ENCODE measurements around the gene CES4A. TPM values are rescaled to one million over a fixed set of nuclear protein-coding genes. Genes with fewer than 3 reads are reported as not detected.
"Not testable (repeated sequence)": the region's sequence is repeated elsewhere in the genome, so short reads cannot be mapped to it uniquely, and the experiment has no call there.

The CES4A gene
- total and polyA plus RNA-seq, 2 of the 13 experiments (the other 11 are each of a cell fraction or from before 2014, with no cell fraction given), result 0.09 to 0.17 TPM

DNA sequence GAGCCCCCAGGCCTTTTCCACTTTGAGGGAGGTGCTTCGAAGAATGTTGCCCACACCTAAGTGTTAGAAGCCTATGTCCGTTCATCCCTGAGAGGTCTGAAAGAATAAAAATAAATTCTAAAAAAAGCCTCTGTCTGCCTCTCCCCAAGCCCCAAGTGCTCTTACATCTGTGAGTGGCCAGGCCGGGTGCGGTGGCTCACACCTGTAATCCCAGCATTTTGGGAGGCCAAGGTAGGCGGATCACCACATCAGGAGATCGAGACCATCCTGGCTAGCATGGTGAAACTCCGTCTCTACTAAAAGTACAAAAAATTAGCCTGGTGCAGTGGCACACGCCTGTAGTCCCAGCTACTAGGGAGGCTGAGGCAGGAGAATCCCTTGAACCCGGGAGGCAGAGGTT is 43.4 kb upstream of the CES4A start:
- H3K9me3 ChIP-seq (ENCODE audit: low read length); DNase-seq (ENCODE audit: low spot score); H3K4me2 ChIP-seq (ENCODE audit: low read depth, low read length); H3K4me3 ChIP-seq (replicated peaks in 1 of 3; ENCODE audit: insufficient read depth in 1 of 3, low read depth in 2 of 3, low read length in 3 of 3); H2AFZ ChIP-seq (ENCODE audit: low read length); H3K27ac ChIP-seq (ENCODE audit: extremely low read length, insufficient read depth, low read length); in situ Hi-C loops (cut with HindIII; ENCODE audit: extremely low pct_ligation_motif_present, low pct_unique_long_range_greater_than_20kb); H4K20me1 ChIP-seq (ENCODE audit: insufficient read depth, low read length); H3K9ac ChIP-seq (ENCODE audit: insufficient read depth, low read depth, low read length); intact Hi-C loops (cut with micrococcal nuclease; ENCODE audit: unreplicated experiment); FAIRE-seq; H3K79me2 ChIP-seq (ENCODE audit: insufficient read depth, low read length); ATAC-seq; BruUV-seq (replicated peaks); CTCF ChIA-PET (ENCODE audit: low intra/inter-chr PET ratio, low total read pairs): not testable (repeated sequence)
- peaks cover 34% of the 10 kb centered on the region for H3K4me1 ChIP-seq (ENCODE audit: insufficient read depth, low read length)
- 0 out of 2 replicates have a peak, but pooled peaks have one; percentile 52 for TF ChIP-seq ZC3H13 (CRISPR knock-in tag; IDR thresholded peaks at IDR 0.05)
- TF ChIP-seq, protein P1, sequence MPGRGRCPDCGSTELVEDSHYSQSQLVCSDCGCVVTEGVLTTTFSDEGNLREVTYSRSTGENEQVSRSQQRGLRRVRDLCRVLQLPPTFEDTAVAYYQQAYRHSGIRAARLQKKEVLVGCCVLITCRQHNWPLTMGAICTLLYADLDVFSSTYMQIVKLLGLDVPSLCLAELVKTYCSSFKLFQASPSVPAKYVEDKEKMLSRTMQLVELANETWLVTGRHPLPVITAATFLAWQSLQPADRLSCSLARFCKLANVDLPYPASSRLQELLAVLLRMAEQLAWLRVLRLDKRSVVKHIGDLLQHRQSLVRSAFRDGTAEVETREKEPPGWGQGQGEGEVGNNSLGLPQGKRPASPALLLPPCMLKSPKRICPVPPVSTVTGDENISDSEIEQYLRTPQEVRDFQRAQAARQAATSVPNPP (CRISPR knock-in tag; IDR thresholded peaks at IDR 0.05), result 0 out of 2 replicates have a peak, but pooled peaks have one; percentile 9
- peak; percentile 39; the same call in 1 of the 2 replicates for TF ChIP-seq ZNF460 (CRISPR knock-in tag; IDR thresholded peaks at IDR 0.05; ENCODE audit: borderline replicate concordance)
- 93% methylated on average over 9 of the region's 9 CpGs for WGBS (ENCODE audit: low lambda C conversion rate)
- POLR2A ChIA-PET, result interaction anchor here (1.0 kb wide), 1 partner anchor 9 kb away, joined by 3 read pairs; no protein-coding TSS in a partner anchor
- peaks cover 23 to 40% of the 10 kb centered on the region in 2 experiments for H3K36me3 ChIP-seq (replicated peaks in 1 of 2; ENCODE audit: control insufficient read depth in 1 of 2, insufficient read depth in 2 of 2, low read length in 2 of 2)
- H3K27me3 ChIP-seq (ENCODE audit: control insufficient read depth in 1 of 2, insufficient read depth in 2 of 2, low read length in 2 of 2), result peaks cover 4 to 20% of the 10 kb centered on the region in 2 experiments; a peak in 4 of 5 replicates

GRCh38 chr16:66945939-66946338 is 42.5 kb upstream of the CES4A start:
- WGBS (ENCODE audit: low lambda C conversion rate), result 87% methylated on average over 4 of the region's 4 CpGs
- Histone ChIP-seq H3K79me2 (ENCODE audit: insufficient read depth, low read length) (no peaks in the 10 kb centered on the region), H3K4me2 (ENCODE audit: low read depth, low read length) (no peak overlapping the region), H4K20me1 (ENCODE audit: insufficient read depth, low read length) (no peaks in the 10 kb centered on the region; the same call in 1 of the 2 replicates), H3K27me3 (ENCODE audit: control insufficient read depth in 1 of 2, insufficient read depth in 2 of 2, low read length in 2 of 2) (peaks cover 4 to 24% of the 10 kb centered on the region in 2 experiments; a peak in 4 of 5 replicates), H3K36me3 (replicated peaks in 1 of 2; ENCODE audit: control insufficient read depth in 1 of 2, insufficient read depth in 2 of 2, low read length in 2 of 2) (peaks cover 14 to 30% of the 10 kb centered on the region in 2 experiments; a peak in 4 of 5 replicates), H3K9ac (ENCODE audit: insufficient read depth, low read depth, low read length) (no peak overlapping the region), H3K27ac (ENCODE audit: extremely low read length, insufficient read depth, low read length) (no peak overlapping the region), H3K9me3 (ENCODE audit: low read length) (no peaks in the 10 kb centered on the region), H3K4me1 (ENCODE audit: insufficient read depth, low read length) (peaks cover 34% of the 10 kb centered on the region), H3K4me3 (replicated peaks in 1 of 3; ENCODE audit: insufficient read depth in 1 of 3, low read depth in 2 of 3, low read length in 3 of 3) (no peak overlapping the region), H2AFZ (ENCODE audit: low read length) (no peak overlapping the region)
- ChIA-PET CTCF (ENCODE audit: low intra/inter-chr PET ratio, low total read pairs) (no interaction called here), POLR2A (no interaction called here)
- ATAC-seq (no peak), DNase-seq (ENCODE audit: low spot score) (no peak), FAIRE-seq (no peak)
- in situ Hi-C loops (cut with HindIII; ENCODE audit: extremely low pct_ligation_motif_present, low pct_unique_long_range_greater_than_20kb), result no loop called here
- intact Hi-C loops (cut with micrococcal nuclease; ENCODE audit: unreplicated experiment), result no loop called here
- TF ChIP-seq HNRNPK (IDR thresholded peaks at IDR 0.05; ENCODE audit: low read depth, low read length, poor library complexity, severe bottlenecking), result no peak
- TF ChIP-seq ZNF121 (CRISPR knock-in tag; IDR thresholded peaks at IDR 0.05), result peak; percentile 78; the same call in 1 of the 2 replicates
- TF ChIP-seq, protein P2, sequence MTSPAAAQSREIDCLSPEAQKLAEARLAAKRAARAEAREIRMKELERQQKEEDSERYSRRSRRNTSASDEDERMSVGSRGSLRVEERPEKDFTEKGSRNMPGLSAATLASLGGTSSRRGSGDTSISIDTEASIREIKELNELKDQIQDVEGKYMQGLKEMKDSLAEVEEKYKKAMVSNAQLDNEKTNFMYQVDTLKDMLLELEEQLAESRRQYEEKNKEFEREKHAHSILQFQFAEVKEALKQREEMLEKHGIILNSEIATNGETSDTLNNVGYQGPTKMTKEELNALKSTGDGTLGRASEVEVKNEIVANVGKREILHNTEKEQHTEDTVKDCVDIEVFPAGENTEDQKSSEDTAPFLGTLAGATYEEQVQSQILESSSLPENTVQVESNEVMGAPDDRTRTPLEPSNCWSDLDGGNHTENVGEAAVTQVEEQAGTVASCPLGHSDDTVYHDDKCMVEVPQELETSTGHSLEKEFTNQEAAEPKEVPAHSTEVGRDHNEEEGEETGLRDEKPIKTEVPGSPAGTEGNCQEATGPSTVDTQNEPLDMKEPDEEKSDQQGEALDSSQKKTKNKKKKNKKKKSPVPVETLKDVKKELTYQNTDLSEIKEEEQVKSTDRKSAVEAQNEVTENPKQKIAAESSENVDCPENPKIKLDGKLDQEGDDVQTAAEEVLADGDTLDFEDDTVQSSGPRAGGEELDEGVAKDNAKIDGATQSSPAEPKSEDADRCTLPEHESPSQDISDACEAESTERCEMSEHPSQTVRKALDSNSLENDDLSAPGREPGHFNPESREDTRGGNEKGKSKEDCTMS (CRISPR knock-in tag; conservative IDR thresholded peaks at IDR 0.05), result no peak
- TF ChIP-seq RXRB (CRISPR knock-in tag; IDR thresholded peaks at IDR 0.05; ENCODE audit: borderline replicate concordance), result no peak
- peak in 1 of 2 experiments; percentile 12; a peak in 1 of 4 replicates for TF ChIP-seq POLR2A (IDR thresholded peaks at IDR 0.05; ENCODE audit: insufficient read depth in 1 of 2, low read depth in 2 of 2, low read length in 2 of 2)
- TF ChIP-seq, protein P3, sequence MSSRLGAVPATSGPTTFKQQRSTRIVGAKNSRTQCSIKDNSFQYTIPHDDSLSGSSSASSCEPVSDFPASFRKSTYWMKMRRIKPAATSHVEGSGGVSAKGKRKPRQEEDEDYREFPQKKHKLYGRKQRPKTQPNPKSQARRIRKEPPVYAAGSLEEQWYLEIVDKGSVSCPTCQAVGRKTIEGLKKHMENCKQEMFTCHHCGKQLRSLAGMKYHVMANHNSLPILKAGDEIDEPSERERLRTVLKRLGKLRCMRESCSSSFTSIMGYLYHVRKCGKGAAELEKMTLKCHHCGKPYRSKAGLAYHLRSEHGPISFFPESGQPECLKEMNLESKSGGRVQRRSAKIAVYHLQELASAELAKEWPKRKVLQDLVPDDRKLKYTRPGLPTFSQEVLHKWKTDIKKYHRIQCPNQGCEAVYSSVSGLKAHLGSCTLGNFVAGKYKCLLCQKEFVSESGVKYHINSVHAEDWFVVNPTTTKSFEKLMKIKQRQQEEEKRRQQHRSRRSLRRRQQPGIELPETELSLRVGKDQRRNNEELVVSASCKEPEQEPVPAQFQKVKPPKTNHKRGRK (CRISPR knock-in tag; IDR thresholded peaks at IDR 0.05), result no peak
- TF ChIP-seq SSRP1 (CRISPR knock-in tag; IDR thresholded peaks at IDR 0.05), result peak; percentile 16; the same call in 1 of the 2 replicates
- no peak for TF ChIP-seq TRIM24 (CRISPR knock-in tag; IDR thresholded peaks at IDR 0.05)
- BruUV-seq (replicated peaks), result no TSS peak
